ENCODE data around the gene ACOT4.
"Not testable (repeated sequence)": the region's sequence is repeated elsewhere in the genome, so short reads cannot be mapped to it uniquely, and the experiment has no call there.

ACOT4 gene

DNA sequence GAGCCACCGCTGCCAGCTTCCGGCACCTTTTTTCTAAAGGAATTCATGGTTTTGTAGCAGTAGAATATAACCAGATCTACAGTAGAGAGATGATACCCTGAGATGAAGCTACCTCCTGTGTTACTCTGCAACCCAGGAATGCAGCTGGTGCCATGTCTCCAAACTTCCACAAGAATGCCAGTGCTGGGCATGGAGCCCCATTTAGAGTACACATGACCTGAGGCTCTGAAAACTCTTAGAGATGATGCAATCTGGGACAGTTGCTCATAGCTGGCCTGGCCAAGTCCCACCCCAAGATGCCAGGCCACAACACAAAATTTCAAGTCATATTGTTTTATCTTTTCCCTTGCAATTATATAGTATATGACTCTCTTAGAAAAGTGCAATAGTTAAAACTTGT is 14.5 kb upstream of the ACOT4 start:
- not testable (repeated sequence) for DNase-seq (ENCODE audit: low read depth in 2 of 2)

DNA sequence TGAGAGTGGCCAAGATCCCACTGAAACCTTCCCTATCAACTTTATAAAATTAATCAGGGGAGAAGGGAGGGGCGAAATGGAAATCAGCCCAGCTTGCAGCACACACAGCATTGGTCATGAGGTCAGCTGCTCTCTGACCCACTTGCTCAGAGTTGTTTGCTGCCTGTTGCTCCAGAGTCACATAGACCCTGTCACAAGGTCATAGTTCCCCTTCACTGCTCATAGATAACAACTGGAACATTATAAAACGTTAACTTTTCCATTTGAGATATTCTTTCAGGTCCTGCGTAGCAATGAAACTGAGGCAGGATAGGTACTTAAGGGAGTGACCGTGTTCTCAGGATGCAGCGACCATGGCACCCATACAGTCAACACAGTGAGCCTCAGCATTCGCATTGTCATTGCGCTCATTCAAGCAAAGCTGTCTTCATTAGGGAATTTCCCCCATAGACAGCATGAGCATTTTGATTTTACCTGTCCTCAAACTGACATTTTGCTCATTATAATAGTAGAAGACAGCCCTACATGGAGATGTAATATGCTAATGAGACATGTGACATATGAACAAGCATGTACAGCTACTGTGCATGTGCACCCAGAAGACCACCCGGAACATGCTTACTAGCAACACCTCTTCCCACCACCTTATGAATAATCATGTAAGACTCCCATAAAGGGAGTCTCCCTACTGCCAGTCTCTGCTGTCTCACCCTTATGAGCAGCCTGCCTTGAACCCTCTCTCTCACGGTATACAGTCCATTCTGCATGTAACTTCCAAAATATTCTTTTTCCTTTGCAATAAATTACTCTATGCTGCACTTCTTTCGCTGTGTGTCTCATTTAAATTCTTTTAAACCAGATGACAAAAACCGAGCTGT is 9.3 kb upstream of the ACOT4 start:
- not testable (repeated sequence) for DNase-seq (ENCODE audit: low read depth in 2 of 2)

DNA sequence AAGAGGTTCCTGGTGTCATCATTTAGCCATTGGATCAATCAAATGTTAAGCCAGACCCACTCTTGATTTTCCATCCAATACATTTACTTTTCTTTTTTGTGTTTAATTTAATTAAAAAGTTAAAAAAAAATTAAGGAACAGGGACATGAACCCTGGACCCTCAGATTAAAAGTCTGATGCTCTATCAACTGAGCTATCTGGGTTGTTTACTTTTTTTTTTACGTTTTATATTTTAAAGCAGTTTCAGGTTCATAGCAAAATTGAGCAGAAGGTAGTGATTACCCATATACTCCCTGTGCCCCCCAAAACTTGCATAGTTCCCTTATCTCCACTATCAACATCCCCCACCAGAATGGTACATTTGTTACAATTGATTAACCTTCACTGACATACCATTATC is 3.0 kb upstream of the ACOT4 start:
- no peak for DNase-seq (ENCODE audit: low read depth in 2 of 2)

DNA sequence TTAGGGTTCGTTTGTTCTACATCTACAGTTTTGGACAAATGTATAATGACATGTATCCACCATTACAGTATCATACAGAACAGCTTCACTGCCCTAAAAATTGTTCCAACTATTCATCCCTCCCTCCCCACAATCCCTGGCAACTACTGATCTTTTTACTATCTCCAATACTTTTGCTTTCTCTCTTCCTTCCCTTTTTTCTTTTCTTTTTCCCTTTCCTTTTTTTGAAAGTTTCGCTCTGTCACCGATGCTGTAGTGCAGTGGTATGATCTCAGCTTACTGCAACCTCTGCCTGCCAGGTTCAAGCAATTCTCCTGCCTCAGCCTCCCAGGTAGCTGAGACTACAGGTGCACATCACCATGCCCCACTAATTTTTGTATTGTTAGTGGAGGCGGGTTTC is 2.6 kb upstream of the ACOT4 start:
- DNase-seq (ENCODE audit: low read depth in 2 of 2): no peak

DNA sequence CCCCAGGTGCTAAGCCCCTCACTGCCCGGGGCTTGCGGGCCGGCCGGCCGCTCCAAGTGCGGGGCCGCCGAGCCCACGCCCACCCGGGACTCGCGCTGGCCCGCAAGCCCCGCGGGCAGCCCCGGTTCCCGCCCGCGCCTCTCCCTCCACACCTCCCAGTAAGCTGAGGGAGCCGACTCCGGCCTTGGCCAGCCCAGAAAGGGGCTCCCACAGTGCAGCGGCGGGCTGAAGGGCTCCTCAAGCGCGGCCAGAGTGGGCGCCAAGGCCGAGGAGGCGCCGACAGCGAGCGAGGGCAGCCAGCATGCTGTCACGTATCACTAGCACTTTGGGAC is 1.0 kb upstream of the ACOT4 start:
- DNase-seq (ENCODE audit: low read depth in 2 of 2): not testable (repeated sequence)

- no peak for DNase-seq (ENCODE audit: low read depth in 2 of 2)
Observed at GRCh38 chr14:73594491-73594890, 2.8 kb downstream of the ACOT4 start.

DNA sequence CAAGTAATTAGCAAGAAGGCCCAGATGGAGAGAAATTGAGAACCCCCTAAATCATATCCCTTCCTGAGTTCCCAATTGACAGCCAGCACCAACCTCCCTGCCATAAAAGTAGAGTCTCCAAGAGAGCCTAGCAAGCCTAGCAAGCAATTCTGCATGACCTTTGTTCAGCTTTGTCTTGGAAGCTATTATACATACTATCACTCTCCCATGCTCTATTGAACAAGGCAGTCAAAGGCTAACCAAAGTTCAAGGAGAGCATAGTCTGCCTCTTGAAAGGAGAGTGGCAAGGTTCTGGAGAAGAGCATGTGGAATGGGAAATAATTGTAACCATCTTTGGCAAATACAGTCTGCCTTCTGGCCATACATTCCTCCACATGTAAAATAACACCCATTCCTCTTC is 7.8 kb downstream of the ACOT4 start:
- DNase-seq (ENCODE audit: low read depth in 2 of 2): no peak

- no peak for DNase-seq (ENCODE audit: low read depth in 2 of 2)
Observed at GRCh38 chr14:73602994-73603393, 11.3 kb downstream of the ACOT4 start.

- DNase-seq (ENCODE audit: low read depth in 2 of 2): no peak
Observed at GRCh38 chr14:73606271-73606670, 14.6 kb downstream of the ACOT4 start.

DNA sequence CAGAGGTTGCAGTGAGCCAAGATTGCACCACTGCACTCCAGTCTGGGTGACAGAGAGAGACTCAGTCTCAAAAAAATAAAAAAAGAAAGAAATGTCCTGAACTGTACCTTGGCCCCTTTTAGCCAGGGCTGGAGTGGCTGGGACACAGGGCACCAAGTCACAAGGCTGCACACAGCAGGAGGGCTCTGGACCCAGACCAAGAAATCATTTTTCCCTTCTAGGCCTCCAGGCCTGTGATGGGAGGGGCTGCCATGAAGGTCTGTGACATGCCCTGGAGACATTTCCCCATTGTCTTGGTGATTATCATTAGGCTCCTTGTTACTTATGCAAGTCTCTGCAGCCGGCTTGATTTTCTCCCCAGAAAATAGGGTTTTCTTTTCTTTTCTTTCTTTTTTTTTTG is 15.6 kb downstream of the ACOT4 start:
- no peak for DNase-seq (ENCODE audit: low read depth in 2 of 2)

GRCh38 chr14:73610687-73611086 is 19.0 kb downstream of the ACOT4 start:
- DNase-seq (ENCODE audit: low read depth in 2 of 2): no peak

- peak; percentile 15 to 20 for DNase-seq (ENCODE audit: low read depth in 2 of 2)
Observed at GRCh38 chr14:73612339-73613045, 20.8 kb downstream of the ACOT4 start, which contains the start of gene ACOT6. ACOT6 (plus strand) TSS chr14:73612517; CDS start chr14:73612572, 55 bp downstream.

- no peak for DNase-seq (ENCODE audit: low read depth in 2 of 2)
Observed at GRCh38 chr14:73613046-73613383, 21.3 kb downstream of the ACOT4 start.

- no peak for DNase-seq (ENCODE audit: low read depth in 2 of 2)
Observed at GRCh38 chr14:73613419-73613963, 21.8 kb downstream of the ACOT4 start.

- no peak for DNase-seq (ENCODE audit: low read depth in 2 of 2)
Observed at GRCh38 chr14:73616831-73617230, 25.2 kb downstream of the ACOT4 start.

GRCh38 chr14:73619524-73619923 is 27.9 kb downstream of the ACOT4 start:
- no peak for DNase-seq (ENCODE audit: low read depth in 2 of 2)

DNA sequence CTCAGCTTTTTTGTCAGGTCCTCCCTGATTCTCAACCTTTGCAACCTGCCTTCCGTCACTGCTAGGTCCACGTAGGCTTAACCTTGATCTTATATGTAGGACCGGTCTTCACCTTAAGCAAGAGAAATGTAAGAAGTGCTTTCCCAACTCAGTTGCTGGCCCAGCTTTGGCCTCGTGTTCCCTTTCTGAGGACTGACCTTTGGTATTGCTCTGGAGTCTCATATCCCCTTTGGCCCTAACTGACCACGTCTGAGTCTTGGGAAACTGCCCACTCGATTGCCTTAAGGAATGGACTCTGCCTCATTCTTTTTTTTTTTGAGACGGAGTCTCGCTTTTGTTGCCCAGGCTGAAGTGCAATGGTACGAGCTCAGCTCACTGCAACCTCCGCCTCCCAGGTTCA is 28.6 kb downstream of the ACOT4 start:
- DNase-seq (ENCODE audit: low read depth in 2 of 2): no peak

DNA sequence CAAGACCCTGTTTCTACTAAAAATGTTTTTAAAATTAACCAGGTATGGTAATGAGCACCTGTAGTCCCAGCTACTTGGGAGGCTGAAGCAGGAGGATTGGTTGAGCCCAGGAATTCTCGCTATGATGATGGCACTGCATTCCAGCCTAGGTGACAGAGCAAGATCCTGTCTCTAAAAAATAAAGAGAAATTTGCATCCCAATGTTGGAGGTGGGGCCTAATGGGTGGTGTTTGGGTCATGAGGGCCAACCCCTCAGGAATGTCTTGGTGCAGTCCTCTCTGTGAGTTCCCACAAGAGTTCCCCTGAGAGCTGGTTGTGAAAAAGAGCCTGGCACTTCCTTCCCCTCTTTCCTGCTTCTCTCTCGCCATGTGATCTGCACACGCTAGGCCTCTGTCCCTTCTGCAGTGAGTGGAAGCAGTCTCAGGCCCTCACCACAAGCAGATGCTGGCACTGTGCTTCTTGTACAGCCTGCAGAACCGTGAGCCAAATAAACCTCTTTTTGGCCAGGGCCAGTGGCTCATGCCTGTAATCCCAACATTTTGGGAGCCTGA is 31.9 kb downstream of the ACOT4 start:
- DNase-seq (ENCODE audit: low read depth in 2 of 2): no peak

- DNase-seq (ENCODE audit: low read depth in 2 of 2): no peak
Observed at GRCh38 chr14:73625706-73626105, 34.0 kb downstream of the ACOT4 start.

DNA sequence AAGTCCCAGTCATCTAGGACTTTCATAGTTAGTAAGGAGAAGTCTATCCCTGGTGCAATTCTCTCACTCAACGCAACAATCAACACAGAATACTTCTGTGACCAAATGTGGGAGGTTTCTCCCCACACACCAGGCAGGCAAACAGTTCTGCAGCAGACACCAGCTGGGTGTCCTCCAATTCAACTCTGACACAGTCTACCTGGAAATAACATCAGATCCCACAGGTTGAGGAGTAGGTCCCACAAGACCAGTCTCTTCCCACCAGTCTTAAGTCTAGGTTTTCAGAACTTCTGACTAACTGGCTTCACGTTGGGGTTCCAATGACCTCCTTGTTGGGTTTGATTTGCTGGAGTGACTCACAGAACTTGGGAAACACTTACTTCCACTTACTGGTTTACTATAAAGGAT is 35.5 kb downstream of the ACOT4 start:
- no peak for DNase-seq (ENCODE audit: low read depth in 2 of 2)

DNA sequence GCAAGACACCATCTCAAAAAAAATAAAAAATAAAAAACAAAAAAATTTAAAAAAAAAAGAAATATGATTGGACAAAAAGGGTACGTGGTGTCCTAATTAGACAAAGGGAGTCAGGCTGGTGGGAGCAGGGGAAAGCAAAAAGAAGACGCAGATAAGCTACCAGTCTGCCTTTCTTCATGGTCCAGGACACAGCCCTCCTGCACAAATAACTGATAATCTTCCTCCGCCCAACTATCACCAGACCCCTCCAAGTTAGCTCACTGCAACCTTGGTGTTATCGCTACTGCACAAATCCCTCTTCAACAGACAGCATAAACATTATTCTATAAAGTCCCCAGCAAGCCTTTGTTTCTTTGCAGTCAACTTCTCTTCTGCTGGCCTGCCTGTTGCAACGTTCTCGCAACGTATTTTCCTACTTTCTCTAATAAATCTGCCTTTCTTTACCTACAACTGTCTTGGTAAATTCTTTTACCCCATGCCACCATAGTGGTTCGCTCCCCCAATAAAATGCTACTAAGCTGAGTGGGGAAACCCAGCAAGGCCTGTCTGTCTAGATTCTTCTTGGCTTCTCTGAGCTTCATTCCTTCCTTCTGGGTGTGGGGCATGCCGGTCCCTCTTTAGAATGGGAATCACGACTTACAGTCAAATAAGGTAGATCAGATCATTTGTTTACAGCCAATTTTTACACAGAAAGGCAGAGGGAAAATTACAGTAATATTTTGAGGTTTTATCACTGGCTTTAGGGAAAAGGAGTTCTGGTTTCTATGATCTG is 38.5 kb downstream of the ACOT4 start:
- DNase-seq (ENCODE audit: low read depth in 2 of 2): no peak

All from fibroblast of skin of left biceps (primary cell).